Omental fat pad (tissue), 4 donors: ENCODE measurements around the gene MMS22L. TPM values are rescaled to one million over a fixed set of nuclear protein-coding genes. Genes with fewer than 3 reads are reported as not detected.

ENCODE experiments used
- ATAC-seq: fragments of 150-250 bp; one replicate; pipeline ENCODE4 v1.9.1; 2016; ENCODE audit warnings: mild to moderate bottlenecking, moderate library complexity; ENCODE audit not compliant: low FRiP score
- DNase-seq: peaks from one replicate; pipeline ENCODE4 v3.0.0-alpha.2; 2019; ENCODE audit warnings: low spot score
- CTCF ChIP-seq, 3 donors: fragments of 450-650 bp; IDR thresholded peaks; one replicate each; pipeline ENCODE4 v1.5.1; 2016 to 2017; ENCODE audit warnings: antibody characterized with exemption in 3 of 3, mild to moderate bottlenecking in 3 of 3, moderate library complexity in 2 of 3
- total RNA-seq, 4 donors: library from RNA; depleted of rRNA; stranded (reverse); fragments of >200 nt; gene quantifications; one replicate each; pipeline ENCODE4 v1.1.0, GENCODE V29; 2016

Gene MMS22L
- total RNA-seq, 4 donors from 2014 or later, result 2.0 to 9.9 (median 4.7) TPM

DNA sequence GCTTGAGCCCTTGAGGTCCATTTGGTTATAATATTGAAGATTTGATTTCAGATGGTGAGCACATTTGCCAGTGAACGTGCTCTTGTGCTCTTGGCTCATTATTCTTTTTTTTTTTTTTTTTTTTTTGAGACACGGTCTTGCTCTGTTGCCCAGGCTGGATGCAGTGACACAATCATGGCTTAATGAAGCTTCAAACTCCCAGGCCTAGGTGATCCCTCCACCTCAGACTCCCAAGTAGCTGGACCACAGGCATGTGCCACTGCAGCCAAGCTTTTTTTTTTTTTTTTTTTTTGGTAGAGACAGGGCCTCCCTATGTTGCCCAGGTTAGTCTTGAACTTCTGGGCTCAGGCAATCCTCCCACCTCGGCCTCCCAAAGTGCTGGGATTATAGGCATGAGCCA, 182.3 kb downstream of the MMS22L start:
- DNase-seq (no peak), ATAC-seq (no peak)

DNA sequence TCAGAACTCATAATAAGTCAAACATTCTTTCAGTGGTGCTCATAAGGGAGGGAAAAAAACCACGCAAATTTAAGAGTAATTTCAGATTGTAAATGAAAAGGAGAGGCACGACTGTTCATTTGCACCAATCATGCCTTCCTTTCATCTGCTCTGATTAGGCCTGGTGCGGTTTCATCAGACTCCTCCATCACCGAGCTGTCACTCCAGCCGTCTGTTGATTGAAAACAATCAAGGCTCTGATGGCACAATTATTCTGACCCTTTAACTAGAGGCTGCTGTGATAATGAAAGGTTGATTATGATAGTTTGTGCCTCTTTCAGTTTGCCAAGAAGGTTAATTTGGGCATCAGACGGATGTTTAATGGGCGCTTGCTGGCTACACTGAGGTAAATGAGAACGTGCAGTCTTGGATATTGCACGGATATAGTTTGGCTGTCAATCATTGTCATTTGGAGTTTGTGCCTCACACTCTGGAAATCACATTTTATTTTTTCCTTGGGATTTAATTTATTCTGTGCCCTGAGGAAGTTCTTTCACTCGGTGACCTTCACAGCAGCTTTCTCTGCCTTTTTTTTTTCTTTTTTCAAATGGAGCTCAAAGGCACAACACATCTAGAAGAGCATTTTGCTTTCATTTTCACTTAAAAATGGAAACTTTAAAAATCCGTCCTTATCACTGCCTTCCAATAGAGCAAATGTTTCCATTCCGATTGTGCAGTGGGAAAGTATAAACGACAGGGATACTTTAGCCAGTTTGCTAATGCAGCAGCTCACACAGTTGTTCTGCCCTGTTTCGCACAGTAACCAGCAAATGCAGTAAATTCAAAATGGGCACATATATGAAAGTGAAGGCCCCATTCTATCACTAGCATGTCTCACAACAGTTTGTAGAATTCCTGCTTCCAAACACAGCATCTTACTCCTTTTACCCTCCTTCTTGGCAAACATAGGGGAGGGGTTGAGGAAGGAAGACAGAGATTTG, 185.7 kb downstream of the MMS22L start:
- no peak for TF ChIP-seq CTCF (IDR thresholded peaks at IDR 0.05)
- ATAC-seq (peak; percentile 66), DNase-seq (no peak)

More for the DNA sequence above, 182.3 kb downstream of the MMS22L start:
- no peak for TF ChIP-seq CTCF (IDR thresholded peaks at IDR 0.05)

DNA sequence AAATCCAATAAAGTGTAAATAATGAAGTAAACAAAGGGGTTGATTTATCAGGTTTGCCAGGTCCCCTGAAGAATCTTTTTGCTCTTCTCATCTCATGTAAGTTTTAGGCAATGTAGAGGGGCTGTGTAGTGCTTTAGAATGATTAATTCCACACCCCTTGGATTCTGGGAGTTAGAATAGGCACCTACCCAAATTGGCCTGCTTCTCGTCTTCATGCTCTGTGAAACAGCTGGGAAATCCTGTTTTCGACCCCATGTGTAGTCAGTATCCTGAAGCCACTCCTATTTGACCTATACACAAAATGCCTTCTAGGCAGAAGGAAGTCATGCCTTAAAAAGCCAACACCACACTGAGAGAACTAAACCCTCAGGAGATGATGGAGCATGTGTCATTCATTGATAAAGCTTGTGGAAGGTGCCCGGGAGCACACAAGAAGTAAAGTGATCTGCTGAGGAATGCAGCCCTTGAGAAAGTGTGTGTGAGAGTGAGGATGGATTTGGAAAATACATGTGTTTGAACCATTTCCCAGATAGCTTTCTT, 187.6 kb downstream of the MMS22L start:
- no peak for ATAC-seq
- DNase-seq, result no peak
- TF ChIP-seq CTCF (IDR thresholded peaks at IDR 0.05), result no peak

- ATAC-seq (no peak), DNase-seq (no peak)
- TF ChIP-seq CTCF (IDR thresholded peaks at IDR 0.05), result no peak
These were observed 188.6 kb downstream of the MMS22L start for GRCh38 chr6:97094376-97094775.

- no peak for TF ChIP-seq CTCF (IDR thresholded peaks at IDR 0.05)
- DNase-seq (no peak), ATAC-seq (no peak)
These were observed 190.2 kb downstream of the MMS22L start for GRCh38 chr6:97092673-97093305.
